Measurements from ENCODE around the gene PLD4.
"Not testable (repeated sequence)": the region's sequence is repeated elsewhere in the genome, so short reads cannot be mapped to it uniquely, and the experiment has no call there.

PLD4 gene

DNA sequence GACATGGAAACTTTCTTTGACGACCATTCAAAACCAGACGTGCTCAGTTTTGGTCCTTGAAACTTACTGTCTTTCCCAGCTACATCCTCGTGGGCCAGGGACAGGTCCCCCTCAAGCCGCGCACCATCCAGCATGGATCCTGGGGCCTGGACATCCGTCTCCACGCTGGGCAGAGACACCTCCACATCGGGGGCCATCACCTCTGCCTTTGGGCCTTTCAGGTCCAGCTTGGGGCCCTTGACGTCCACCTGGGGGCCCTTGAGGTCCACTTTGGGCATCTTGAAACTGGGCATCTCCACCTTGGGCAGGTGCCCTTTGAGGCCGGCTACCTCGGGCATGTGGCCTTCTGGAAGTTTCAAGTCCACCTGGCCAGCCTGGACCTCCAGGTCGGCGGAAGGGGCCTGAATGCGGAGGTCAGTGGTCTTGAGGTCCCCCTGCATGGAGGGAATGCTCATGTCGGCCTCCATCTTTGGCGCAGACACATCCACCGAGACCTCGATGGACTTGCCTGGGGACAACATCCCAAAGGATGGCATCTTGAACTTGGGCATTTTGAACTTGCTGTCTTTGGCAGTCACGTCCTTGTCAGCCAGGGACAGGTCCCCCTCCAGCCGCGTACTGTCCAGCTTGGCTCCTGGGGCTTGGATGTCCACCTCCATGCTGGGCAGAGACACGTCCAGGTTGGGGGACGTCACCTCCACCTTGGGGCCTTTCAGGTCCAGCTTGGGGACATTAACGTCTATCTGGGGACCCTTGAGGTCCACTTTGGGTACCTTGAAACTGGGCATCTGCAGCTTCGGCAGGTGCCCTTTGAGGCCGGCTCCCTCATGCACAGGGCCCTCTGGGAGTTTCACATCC is 17.1 kb downstream of the PLD4 start:
- no peak for DNase-seq (ENCODE audit: low spot score)

DNA sequence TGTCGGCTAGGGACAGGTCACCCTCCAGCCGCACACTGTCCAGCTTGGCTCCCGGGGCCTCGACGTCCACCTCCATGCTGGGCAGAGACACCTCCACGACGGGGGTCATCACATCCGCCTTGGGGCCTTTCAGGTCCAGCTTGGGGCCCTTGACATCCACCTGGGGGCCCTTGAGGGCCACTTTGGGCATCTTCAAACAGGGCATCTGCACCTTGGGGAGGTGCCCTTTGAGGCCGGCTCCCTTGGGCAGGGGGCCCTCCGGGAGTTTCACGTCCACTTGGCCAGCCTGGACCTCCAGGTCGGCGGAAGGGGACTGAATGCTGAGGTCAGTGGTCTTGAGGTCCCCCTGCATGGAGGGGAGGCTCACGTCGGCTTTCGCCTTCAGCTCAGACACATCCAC is 17.9 kb downstream of the PLD4 start:
- DNase-seq (ENCODE audit: low spot score), result no peak

DNA sequence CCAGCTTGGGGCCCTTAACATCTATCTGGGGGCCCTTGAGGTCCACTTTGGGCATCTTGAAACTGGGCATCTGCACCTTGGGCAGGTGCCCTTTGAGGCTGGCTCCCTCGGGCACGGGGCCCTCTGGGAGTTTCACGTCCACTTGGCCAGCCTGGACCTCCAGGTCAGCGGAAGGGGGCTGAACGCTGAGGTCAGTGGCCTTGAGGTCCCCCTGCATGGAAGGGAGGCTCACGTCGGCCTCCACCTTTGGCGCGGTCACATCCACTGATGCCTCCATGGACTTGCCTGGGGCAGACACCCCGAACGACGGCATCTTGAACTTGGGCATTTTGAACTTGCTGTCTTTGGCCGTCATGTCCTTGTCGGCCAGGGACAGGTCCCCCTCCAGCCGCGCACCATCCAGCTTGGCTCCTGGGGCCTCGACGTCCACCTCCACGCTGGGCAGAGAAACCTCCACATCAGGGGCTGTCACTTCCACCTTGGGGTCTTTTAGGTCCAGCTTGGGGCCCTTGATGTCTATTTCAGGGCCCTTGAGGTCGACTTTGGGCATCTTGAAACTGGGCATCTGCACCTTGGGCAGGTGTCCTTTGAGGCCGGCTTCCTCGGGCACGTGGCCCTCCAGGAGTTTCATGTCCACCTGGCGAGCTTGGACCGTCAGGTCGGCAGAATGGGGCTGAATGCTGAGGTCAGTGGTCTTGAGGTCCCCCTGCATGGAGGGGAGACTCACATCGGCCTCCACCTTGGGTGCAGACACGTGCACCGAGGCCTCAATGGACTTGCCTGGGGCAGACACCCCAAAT is 18.7 kb downstream of the PLD4 start:
- DNase-seq (ENCODE audit: low spot score), result not testable (repeated sequence)

DNA sequence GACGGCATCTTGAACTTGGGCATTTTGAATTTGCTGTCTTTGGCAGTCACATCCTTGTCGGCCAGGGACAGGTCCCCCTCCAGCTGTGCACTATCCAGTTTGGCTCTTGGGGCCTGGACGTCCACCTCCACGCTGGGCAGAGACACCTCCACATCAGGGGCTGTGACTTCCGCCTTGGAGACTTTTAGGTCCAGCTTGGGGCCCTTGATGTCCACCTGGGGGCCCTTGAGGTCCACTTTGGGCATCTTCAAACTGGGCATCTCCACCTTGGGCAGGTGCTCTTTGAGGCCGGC is 19.3 kb downstream of the PLD4 start:
- not testable (repeated sequence) for DNase-seq (ENCODE audit: low spot score)

DNA sequence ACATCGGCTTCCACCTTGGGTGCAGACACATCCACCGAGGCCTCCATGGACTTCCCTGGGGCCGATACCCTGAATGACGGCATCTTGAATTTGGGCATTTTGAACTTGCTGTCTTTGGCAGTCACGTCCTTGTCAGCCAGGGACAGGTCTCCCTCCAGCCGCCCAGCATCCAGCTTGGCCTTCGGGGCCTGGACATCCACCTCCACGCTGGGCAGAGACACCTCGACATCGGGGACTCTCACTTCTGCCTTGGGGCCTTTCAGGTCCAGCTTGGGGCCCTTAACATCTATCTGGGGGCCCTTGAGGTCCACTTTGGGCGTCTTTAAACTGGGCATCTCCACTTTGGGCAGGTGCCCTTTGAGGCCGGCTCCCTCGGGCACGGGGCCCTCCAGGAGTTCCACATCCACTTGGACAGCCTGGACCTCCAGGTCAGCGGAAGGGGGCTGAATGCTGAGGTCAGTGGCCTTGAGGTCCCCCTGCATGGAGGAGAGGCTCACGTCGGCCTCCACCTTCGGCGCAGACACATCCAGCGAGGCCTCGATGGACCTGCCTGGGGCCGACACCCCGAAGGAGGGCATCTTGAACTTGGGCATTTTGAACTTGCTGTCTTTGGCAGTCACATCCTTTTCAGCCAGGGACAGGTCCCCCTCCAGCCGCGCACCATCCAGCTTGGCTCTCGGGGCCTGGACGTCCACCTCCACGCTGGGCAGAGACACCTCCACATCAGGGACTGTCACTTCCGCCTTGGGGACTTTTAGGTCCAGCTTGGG is 19.9 kb downstream of the PLD4 start:
- DNase-seq (ENCODE audit: low spot score), result not testable (repeated sequence)

- DNase-seq (ENCODE audit: low spot score), result not testable (repeated sequence)
Observed at GRCh38 chr14:104945266-104945665, 20.6 kb downstream of the PLD4 start.

DNA sequence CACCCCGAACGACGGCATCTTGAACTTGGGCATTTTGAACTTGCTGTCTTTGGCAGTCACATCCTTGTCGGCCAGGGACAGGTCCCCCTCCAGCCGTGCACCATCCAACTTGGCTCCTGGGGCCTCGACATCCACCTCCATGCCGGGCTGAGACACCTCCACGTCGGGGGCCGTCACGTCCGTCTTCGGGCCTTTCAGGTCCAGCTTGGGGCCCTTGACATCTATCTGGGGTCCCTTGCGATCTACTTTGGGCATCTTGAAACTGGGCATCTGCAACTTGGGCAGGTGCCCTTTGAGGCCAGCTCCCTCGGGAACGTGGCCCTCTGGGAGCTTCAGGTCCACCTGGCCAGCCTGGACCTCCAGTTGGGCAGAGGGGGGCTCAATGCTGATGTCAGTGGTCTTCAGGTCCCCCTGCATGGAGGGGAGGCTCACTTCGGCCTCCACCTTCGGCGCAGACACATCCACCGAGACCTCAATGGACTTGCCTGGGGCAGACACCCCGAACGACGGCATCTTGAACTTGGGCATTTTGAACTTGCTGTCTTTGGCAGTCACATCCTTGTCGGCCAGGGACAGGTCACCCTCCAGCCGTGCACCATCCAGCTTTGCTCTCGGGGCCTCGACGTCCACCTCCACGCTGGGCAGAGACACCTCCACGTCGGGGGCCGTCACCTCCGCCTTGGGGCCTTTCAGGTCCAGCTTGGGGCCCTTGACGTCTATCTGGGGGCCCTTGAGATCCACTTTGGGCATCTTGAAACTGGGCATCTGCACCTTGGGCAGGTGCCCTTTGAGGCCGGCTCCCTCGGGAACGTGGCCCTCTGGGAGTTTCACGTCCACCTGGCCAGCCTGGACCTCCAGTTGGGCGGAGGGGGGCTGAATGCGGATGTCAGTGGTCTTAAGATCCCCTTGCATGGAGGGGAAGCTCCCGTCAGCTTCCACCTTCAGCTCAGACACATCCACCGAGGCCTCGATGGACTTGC is 21.6 kb downstream of the PLD4 start:
- not testable (repeated sequence) for DNase-seq (ENCODE audit: low spot score)

GRCh38 chr14:104947201-104947600 is 22.5 kb downstream of the PLD4 start:
- DNase-seq (ENCODE audit: low spot score), result not testable (repeated sequence)

DNA sequence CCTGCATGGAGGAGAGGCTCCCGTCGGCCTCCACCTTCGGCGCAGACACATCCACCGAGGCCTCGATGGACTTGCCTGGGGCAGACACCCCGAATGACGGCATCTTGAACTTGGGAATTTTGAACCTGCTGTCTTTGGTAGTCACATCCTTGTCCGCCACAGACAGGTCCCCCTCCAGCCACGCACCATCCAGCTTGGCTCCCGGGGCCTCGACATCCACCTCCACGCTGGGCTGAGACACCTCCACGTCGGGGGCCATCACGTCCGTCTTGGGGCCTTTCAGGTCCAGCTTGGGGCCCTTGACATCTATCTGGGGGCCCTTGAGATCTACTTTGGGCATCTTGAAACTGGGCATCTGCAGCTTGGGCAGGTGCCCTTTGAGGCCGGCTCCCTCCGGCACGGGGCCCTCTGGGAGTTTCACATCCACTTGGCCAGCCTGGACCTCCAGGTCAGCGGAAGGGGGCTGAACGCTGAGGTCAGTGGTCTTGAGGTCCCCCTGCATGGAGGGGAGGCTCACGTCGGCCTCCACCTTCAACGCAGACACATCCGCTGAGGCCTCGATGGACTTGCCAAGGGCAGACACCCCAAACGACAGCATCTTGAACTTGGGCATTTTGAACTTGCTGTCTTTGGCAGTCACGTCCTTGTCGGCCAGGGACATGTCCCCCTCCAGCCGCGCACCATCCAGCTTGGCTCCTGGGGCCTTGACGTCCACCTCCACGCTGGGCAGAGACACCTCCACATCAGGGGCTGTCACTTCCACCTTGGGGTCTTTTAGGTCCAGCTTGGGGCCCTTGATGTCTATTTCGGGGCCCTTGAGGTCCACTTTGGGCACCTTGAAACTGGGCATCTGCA is 23.4 kb downstream of the PLD4 start:
- DNase-seq (ENCODE audit: low spot score), result not testable (repeated sequence)

- DNase-seq (ENCODE audit: low spot score), result no peak
Observed at GRCh38 chr14:104948736-104949031, 24.0 kb downstream of the PLD4 start.

DNA sequence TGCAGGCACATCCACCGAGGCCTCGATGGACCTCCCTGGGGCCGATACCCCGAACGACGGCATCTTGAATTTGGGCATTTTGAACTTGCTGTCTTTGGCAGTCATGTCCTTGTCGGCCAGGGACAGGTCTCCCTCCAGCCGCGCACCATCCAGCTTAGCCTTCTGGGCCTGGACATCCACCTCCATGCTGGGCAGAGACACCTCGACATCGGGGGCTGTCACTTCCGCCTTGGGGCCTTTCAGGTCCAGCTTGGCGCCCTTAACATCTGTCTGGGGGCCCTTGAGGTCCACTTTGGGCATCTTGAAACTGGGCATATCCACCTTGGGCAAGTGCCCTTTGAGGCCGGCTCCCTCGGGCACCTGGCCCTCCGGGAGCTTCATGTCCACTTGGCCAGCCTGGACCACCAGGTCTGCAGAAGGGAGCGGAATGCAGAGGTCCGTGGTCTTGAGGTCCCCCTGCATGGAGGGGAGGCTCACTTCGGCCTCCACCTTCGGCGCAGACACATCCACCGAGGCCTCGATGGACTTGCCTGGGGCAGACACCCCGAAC is 24.8 kb downstream of the PLD4 start:
- not testable (repeated sequence) for DNase-seq (ENCODE audit: low spot score)

DNA sequence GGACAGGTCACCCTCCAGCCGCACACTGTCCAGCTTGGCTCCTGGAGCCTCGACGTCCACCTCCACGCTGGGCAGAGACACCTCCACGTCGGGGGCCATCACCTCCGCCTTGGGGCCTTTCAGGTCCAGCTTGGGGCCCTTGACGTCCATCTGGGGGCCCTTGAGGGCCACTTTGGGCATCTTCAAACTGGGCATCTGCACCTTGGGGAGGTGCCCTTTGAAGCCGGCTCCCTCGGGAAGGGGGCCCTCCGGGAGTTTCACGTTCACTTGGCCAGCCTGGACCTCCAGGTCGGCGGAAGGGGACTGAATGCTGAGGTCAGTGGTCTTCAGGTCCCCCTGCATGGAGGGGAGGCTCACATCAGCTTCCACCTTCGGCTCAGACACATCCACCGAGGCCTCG is 25.3 kb downstream of the PLD4 start:
- DNase-seq (ENCODE audit: low spot score), result no peak

DNA sequence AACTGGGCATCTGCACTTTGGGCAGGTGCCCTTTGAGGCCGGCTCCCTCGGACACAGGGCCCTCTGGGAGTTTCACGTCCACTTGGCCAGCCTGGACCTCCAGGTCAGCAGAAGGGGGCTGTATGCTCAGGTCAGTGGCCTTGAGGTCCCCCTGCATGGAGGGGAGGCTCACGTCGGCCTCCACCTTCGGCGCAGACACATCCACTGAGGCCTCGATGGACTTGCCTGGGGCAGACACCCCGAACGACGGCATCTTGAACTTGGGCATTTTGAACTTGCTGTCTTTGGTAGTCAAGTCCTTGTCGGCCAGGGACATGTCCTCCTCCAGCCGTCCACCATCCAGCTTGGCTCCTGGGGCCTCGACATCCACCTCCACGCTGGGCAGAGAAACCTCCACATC is 26.0 kb downstream of the PLD4 start:
- not testable (repeated sequence) for DNase-seq (ENCODE audit: low spot score)

- DNase-seq (ENCODE audit: low spot score), result not testable (repeated sequence)
Observed at GRCh38 chr14:104951863-104952657, 27.4 kb downstream of the PLD4 start.

GRCh38 chr14:104953097-104953496 is 28.4 kb downstream of the PLD4 start:
- DNase-seq (ENCODE audit: low spot score), result no peak

DNA sequence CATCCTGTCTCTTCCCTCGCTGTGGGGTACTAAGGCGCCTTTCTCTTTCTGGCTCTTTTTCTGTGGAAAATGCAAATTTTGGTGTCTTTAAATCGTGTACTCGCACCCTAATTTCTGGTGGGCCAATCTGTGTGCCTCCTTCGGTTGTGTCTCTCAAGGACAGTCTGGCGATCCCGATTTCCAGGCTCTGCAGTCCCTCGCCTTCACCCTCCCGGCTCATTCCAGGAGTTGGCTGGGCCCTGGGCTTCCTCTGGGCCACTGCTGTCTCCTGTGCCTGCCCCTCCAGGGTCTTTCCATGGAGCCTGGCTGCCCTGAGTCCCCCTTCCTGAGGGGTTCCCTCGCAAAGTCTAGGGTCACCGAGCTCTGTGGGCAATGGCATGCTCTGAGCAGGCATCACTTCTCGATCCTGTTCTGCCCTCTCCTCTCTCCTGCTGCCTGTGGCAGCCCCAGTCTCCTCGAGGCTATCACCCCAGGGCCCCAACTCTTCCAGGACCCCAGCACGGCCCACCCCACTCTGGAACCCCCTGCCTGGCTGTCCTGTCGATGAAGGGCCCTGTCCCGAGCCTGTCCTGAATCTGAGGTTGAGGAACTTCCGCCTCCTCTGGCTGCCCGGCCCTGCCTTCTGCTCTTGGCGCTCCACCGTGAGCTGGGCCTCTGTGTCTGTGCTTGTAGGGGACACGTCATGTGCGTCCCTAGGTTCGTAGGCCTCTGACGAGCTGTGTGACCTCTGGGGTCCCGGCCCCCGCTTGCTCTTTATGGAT is 29.4 kb downstream of the PLD4 start:
- DNase-seq (ENCODE audit: low spot score), result no peak

DNA sequence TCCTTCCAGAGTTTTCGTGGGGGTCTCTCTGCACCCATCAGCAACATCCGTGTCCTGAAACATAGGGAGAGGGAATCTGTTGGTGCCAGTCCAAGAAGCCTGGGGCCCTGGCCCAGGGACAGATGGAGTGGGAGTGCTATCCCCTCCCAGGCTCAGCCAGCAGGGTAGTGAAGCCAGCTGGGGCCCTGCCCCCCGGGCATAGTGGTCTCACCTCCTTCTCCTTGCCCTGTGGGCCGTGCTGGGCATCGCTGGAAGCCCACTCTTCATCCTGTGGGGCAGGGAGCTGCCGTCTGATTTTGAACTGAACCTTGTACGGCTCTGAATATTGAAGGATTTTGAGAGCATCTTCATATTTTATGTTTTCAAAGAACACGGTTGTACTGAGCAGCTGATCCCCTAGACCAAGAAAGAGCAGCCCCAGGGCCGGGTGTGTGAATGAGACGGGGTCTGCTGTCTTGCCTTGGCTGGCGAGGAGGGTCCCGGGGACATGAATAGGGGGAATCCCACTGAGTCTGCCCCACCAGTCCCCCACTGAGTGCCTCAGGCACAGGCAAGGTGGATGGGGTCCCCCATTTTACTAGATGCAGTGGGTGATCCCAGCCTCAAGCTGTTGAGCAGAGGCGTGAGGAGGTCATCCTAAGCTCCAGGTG is 30.2 kb downstream of the PLD4 start:
- DNase-seq (ENCODE audit: low spot score), result no peak

DNA sequence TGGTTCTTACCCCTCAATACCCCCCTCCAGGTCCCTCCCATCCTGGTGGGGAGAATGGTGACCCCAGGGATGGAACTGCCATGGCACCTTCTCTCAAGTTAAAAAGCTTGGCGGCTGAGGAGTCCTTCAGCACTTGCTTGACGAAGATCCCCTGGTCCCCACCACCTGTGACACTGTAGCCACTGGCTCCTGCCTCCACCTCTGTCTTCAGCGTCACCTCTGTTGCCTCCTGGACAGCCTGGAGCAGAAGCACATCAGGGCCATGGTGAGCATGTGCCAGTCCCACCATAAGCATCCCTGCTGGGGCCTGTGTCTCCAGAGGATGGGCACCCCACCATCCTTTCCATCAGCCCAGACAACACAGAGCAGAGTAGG is 30.7 kb downstream of the PLD4 start:
- no peak for DNase-seq (ENCODE audit: low spot score)

Measured in CD4-positive, alpha-beta T cell treated with Interleukin-2 at 100 ng/mL for 4 hours (primary cell).